DND-41 (cell line): ENCODE results near the gene EFNA2.
A peak's percentile ranks its signal among the peaks of the same experiment; 100 is the strongest.

Experiments used
- ATAC-seq: fragments of 200-7000 bp; cut with Tn5 transposase; 3 replicates; pipeline ENCODE4 v1.9.1; 2021; ENCODE audit warnings: low read depth; ENCODE audit not compliant: insufficient read depth
- DNase-seq: peaks from one replicate; pipeline ENCODE4 v3.0.0-alpha.2; 2020
- H2AFZ ChIP-seq: 2 replicates; pipeline ENCODE4 v1.6.0; 2012; ENCODE audit warnings: low read depth, low read length
- H3K27ac ChIP-seq: 2 replicates; pipeline ENCODE4 v1.5.1; 2012; ENCODE audit warnings: low read length, inconsistent platforms
- H3K27me3 ChIP-seq: fragments of 200-600 bp; sonication (generic); 2 replicates; pipeline ENCODE4 v1.6.0; 2012; ENCODE audit warnings: low read length, mild to moderate bottlenecking, inconsistent platforms; ENCODE audit not compliant: insufficient read depth, poor library complexity
- H3K36me3 ChIP-seq: 2 replicates; pipeline ENCODE4 v1.5.1; 2012; ENCODE audit warnings: low read length, inconsistent platforms; ENCODE audit not compliant: insufficient read depth
- H3K4me1 ChIP-seq: 2 replicates; pipeline ENCODE4 v1.5.1; 2012; ENCODE audit warnings: mild to moderate bottlenecking, low read length; ENCODE audit not compliant: insufficient read depth
- H3K4me2 ChIP-seq: 2 replicates; pipeline ENCODE4 v1.6.0; 2012; ENCODE audit warnings: mild to moderate bottlenecking, moderate library complexity, low read length, inconsistent platforms; ENCODE audit not compliant: insufficient read depth
- H3K4me3 ChIP-seq, 2 experiments: fragments of 200-600 bp in 1 of 2; shearing (Covaris generic) in 1 of 2; 2 replicates each; pipeline ENCODE4 v1.5.1; 2012 to 2016; ENCODE audit warnings: inconsistent platforms in 2 of 2, low read length in 2 of 2, mild to moderate bottlenecking in 2 of 2, low read depth in 1 of 2, moderate library complexity in 1 of 2
- H3K79me2 ChIP-seq: 2 replicates; pipeline ENCODE4 v1.6.0; 2012; ENCODE audit warnings: low read length, inconsistent platforms; ENCODE audit not compliant: insufficient read depth
- H3K9ac ChIP-seq: 2 replicates; pipeline ENCODE4 v1.6.0; 2012; ENCODE audit warnings: low read depth, mild to moderate bottlenecking, inconsistent platforms, low read length, moderate library complexity
- H3K9me3 ChIP-seq: 2 replicates; pipeline ENCODE4 v1.5.1; 2012; ENCODE audit warnings: low read length, moderate library complexity, mild to moderate bottlenecking, inconsistent platforms; ENCODE audit not compliant: insufficient read depth, severe bottlenecking
- H4K20me1 ChIP-seq: 2 replicates; pipeline ENCODE4 v1.6.0; 2012; ENCODE audit warnings: low read length; ENCODE audit not compliant: insufficient read depth
- EZH2 ChIP-seq: IDR thresholded peaks from 3 replicates; pipeline ENCODE4 v1.6.1; 2012; ENCODE audit warnings: borderline replicate concordance, low read depth, mild to moderate bottlenecking, moderate library complexity, low read length, inconsistent platforms; ENCODE audit not compliant: severe bottlenecking
- TF ChIP-seq, protein P1 (sequence below): IDR thresholded peaks from 2 replicates; pipeline ENCODE4 v1.5.1; 2012; ENCODE audit warnings: borderline replicate concordance, low read length, moderate library complexity, mild to moderate bottlenecking; ENCODE audit not compliant: poor library complexity, severe bottlenecking; ENCODE audit errors: extremely low read depth

Gene EFNA2

DNA sequence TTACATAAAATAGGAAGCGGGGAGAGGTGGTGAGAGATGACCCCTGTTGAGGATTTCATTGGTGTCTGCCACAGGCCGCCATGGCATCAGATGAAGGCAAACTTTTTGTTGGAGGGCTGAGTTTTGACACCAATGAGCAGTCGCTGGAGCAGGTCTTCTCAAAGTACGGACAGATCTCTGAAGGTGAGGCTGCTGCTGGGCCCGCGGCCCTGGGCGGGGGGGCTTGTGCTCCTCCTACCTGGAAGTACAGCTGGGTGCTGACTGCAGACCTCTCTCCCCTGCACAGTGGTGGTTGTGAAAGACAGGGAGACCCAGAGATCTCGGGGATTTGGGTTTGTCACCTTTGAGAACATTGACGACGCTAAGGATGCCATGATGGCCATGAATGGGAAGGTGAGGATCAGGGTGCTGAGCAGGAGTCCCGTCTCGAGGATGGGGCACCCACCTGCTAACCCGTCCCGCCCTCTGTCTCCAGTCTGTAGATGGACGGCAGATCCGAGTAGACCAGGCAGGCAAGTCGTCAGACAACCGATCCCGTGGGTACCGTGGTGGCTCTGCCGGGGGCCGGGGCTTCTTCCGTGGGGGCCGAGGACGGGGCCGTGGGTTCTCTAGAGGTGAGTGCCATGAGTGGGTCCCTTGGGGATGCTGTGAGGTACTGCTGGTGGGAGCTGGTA lies 14.7 kb upstream of the EFNA2 start:
- Histone ChIP-seq H3K27me3 (peaks cover 4% of the 10 kb centered on the region), H3K4me1 (peaks cover 80% of the 10 kb centered on the region), H4K20me1 (peaks cover 57% of the 10 kb centered on the region), H3K9ac (peak overlapping the region; percentile 90), H3K4me3 (peak overlapping the region in 1 of 2 experiments; percentile 95; a peak in 2 of 4 replicates), H2AFZ (no peak overlapping the region), H3K4me2 (peak overlapping the region; percentile 83), H3K36me3 (peaks cover 57% of the 10 kb centered on the region), H3K9me3 (no peaks in the 10 kb centered on the region), H3K27ac (peak overlapping the region; percentile 92), H3K79me2 (peaks cover 58% of the 10 kb centered on the region)
- TF ChIP-seq, protein P1, sequence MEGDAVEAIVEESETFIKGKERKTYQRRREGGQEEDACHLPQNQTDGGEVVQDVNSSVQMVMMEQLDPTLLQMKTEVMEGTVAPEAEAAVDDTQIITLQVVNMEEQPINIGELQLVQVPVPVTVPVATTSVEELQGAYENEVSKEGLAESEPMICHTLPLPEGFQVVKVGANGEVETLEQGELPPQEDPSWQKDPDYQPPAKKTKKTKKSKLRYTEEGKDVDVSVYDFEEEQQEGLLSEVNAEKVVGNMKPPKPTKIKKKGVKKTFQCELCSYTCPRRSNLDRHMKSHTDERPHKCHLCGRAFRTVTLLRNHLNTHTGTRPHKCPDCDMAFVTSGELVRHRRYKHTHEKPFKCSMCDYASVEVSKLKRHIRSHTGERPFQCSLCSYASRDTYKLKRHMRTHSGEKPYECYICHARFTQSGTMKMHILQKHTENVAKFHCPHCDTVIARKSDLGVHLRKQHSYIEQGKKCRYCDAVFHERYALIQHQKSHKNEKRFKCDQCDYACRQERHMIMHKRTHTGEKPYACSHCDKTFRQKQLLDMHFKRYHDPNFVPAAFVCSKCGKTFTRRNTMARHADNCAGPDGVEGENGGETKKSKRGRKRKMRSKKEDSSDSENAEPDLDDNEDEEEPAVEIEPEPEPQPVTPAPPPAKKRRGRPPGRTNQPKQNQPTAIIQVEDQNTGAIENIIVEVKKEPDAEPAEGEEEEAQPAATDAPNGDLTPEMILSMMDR = no peak
- no peak for TF ChIP-seq EZH2
- DNase-seq (no peak), ATAC-seq (no peak)

DNA sequence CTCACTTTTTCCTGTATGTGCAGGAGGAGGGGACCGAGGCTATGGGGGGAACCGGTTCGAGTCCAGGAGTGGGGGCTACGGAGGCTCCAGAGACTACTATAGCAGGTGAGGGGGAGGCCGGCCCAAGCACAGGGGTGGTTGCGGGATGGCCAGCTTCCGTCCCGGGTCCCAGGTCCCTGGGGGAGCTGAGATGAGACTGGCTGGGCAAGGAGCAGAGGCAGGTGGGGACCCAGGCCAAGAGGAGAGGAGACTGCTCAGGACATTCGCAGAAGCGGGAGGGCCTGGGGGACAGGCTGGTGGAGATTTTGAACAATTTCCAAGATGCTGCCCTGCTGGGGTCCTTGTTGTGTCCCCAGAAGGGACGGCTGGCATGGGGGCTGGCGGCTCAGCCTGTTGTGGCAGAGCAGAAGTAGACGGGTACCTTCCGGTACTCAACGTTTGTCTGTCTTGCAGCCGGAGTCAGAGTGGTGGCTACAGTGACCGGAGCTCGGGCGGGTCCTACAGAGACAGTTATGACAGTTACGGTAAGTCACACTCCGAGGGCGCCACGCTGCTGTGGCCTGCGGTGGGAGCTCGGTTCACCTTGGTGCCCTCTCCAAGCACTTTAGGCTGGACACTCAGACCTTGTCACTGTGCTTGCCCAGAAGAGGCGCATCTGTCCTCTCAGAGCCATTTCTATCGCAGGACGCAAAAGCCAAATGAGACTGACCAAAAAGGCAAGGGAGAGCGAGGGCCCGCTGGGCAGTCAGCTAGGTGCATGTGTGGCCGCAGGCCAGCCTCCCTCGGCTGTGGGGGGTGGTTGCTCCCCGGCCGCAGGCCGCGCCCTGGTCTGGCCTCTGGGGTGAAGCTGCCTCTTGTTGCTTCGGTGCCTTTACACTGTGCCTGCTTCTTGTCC lies 13.9 kb upstream of the EFNA2 start:
- no peak for ATAC-seq
- Histone ChIP-seq H3K27me3 (peaks cover 3% of the 10 kb centered on the region), H4K20me1 (peaks cover 64% of the 10 kb centered on the region), H3K9ac (peak overlapping the region; percentile 90), H3K4me2 (peak overlapping the region; percentile 83), H3K27ac (peak overlapping the region; percentile 92; the same call in 1 of the 2 replicates), H3K79me2 (peaks cover 66% of the 10 kb centered on the region), H3K4me1 (peaks cover 82% of the 10 kb centered on the region), H3K36me3 (peaks cover 61% of the 10 kb centered on the region), H3K4me3 (peak overlapping the region in 1 of 2 experiments; percentile 95; a peak in 1 of 4 replicates), H2AFZ (no peak overlapping the region), H3K9me3 (no peaks in the 10 kb centered on the region)
- TF ChIP-seq, protein P1 = no peak
- TF ChIP-seq EZH2 = no peak
- DNase-seq = no peak

DNA sequence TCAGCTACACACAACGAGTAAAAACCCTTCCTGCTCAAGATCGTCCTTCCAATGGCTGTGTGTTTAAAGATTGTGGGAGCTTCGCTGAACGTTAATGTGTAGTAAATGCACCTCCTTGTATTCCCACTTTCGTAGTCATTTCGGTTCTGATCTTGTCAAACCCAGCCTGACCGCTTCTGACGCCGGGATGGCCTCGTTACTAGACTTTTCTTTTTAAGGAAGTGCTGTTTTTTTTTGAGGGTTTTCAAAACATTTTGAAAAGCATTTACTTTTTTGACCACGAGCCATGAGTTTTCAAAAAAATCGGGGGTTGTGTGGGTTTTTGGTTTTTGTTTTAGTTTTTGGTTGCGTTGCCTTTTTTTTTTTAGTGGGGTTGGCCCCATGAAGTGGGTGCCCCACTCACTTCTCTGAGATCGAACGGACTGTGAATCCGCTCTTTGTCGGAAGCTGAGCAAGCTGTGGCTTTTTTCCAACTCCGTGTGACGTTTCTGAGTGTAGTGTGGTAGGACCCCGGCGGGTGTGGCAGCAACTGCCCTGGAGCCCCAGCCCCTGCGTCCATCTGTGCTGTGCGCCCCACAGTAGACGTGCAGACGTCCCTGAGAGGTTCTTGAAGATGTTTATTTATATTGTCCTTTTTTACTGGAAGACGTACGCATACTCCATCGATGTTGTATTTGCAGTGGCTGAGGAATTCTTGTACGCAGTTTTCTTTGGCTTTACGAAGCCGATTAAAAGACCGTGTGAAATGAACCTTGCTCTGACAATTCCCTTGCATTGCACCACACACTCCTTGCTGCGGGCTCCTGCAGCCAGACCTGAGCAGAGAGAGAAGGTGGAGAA lies 13.0 kb upstream of the EFNA2 start:
- H3K9me3 ChIP-seq = no peaks in the 10 kb centered on the region
- no peak overlapping the region for H3K27ac ChIP-seq
- peak overlapping the region in 1 of 2 experiments; percentile 95; a peak in 1 of 4 replicates for H3K4me3 ChIP-seq
- peaks cover 74% of the 10 kb centered on the region for H3K79me2 ChIP-seq
- peak overlapping the region; percentile 99 for H3K9ac ChIP-seq
- DNase-seq = no peak
- no peaks in the 10 kb centered on the region for H3K27me3 ChIP-seq
- no peak overlapping the region for H2AFZ ChIP-seq
- H3K4me2 ChIP-seq = peak overlapping the region; percentile 83; the same call in 1 of the 2 replicates
- H3K36me3 ChIP-seq = peaks cover 69% of the 10 kb centered on the region
- ATAC-seq = no peak
- TF ChIP-seq, protein P1 = no peak
- TF ChIP-seq EZH2 = no peak
- peaks cover 69% of the 10 kb centered on the region for H4K20me1 ChIP-seq
- peaks cover 82% of the 10 kb centered on the region for H3K4me1 ChIP-seq
